ENCODE results near the gene LDLRAD2.

LDLRAD2 gene

GRCh38 chr1:21849909-21850576 is 38.0 kb downstream of the LDLRAD2 start:
- H3K36me3 ChIP-seq (replicated peaks; ENCODE audit: low read depth, low read length), result no peaks in the 10 kb centered on the region
- no peaks in the 10 kb centered on the region for H4K20me1 ChIP-seq (ENCODE audit: insufficient read depth, low read length)
- H3K9me3 ChIP-seq (ENCODE audit: insufficient read depth, low read length), result no peaks in the 10 kb centered on the region
- peaks cover 5% of the 10 kb centered on the region; the same call in 1 of the 2 replicates for H3K79me2 ChIP-seq (ENCODE audit: low read length)
- H3K9ac ChIP-seq (ENCODE audit: low read length), result no peak overlapping the region
- no peak overlapping the region for H3K4me2 ChIP-seq (ENCODE audit: low read length)
- peaks cover 15% of the 10 kb centered on the region for H3K4me1 ChIP-seq (ENCODE audit: low read length)
- TF ChIP-seq CTCF (IDR thresholded peaks at IDR 0.05; ENCODE audit: low read depth, low read length) (no peak), EZH2phosphoT487 (IDR thresholded peaks at IDR 0.05; ENCODE audit: low read depth) (no peak)
- H2AFZ ChIP-seq (ENCODE audit: low read depth, low read length), result no peak overlapping the region
- no peaks in the 10 kb centered on the region for H3K27me3 ChIP-seq (ENCODE audit: low read depth, low read length)
- no peak overlapping the region for H3K4me3 ChIP-seq (ENCODE audit: low read length)
- no peak overlapping the region for H3K27ac ChIP-seq (ENCODE audit: low read length)

GRCh38 chr1:21851430-21852250 is 39.6 kb downstream of the LDLRAD2 start:
- H3K4me3 ChIP-seq (ENCODE audit: low read length), result peak overlapping the region; percentile 83
- H3K4me2 ChIP-seq (ENCODE audit: low read length), result peak overlapping the region; percentile 94
- peak overlapping the region; percentile 66 for H3K9ac ChIP-seq (ENCODE audit: low read length)
- no peaks in the 10 kb centered on the region for H3K27me3 ChIP-seq (ENCODE audit: low read depth, low read length)
- H3K79me2 ChIP-seq (ENCODE audit: low read length), result peaks cover 5% of the 10 kb centered on the region; the same call in 1 of the 2 replicates
- H3K4me1 ChIP-seq (ENCODE audit: low read length), result peaks cover 15% of the 10 kb centered on the region
- TF ChIP-seq CTCF (IDR thresholded peaks at IDR 0.05; ENCODE audit: low read depth, low read length) (no peak), EZH2phosphoT487 (IDR thresholded peaks at IDR 0.05; ENCODE audit: low read depth) (no peak)
- peak overlapping the region; percentile 25; the same call in 1 of the 2 replicates for H2AFZ ChIP-seq (ENCODE audit: low read depth, low read length)
- no peaks in the 10 kb centered on the region for H4K20me1 ChIP-seq (ENCODE audit: insufficient read depth, low read length)
- H3K27ac ChIP-seq (ENCODE audit: low read length), result peak overlapping the region; percentile 58
- H3K9me3 ChIP-seq (ENCODE audit: insufficient read depth, low read length), result no peaks in the 10 kb centered on the region
- H3K36me3 ChIP-seq (replicated peaks; ENCODE audit: low read depth, low read length), result no peaks in the 10 kb centered on the region

DNA sequence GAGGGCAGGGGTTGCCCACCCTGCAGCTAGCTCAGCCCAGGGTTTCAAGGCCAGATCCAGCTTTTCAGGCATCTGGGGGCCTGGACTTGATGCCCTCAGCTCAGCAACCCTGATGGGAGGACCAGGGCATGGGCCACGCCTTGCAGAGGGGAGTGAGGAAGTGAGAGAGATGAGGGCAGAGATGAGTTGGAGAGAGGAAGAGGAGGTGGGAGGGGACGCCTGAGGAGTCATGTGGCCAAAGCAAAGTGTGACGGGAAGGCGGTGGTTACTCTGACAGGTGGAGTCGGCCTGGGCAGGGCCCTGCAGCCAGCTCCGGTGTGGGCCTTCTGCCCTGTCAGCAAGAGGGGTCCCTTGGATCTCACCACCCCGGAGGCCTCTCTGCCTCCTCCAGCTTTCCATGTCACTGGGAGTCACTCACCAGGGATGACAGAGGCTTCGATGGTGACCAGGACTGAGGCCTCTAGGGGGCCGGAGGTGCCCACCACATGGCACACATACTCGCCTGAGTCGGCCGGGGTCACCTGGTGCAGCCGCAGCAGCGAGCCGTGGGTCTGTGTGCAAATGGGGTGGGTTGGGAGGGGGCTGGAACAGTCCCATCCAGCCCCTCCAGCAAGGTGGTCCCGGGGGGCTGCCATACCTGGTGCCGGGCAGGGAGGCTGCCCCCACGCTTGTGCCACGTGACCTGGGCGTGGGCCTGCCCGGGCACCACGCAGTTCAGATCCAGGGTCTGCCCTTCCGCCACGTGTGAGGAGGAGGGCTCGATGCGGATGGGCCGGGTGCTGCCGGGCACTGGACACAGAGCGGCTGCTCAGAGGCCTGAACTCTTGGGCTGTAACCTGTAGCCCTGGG is 40.4 kb downstream of the LDLRAD2 start:
- no peak for TF ChIP-seq CTCF (IDR thresholded peaks at IDR 0.05; ENCODE audit: low read depth, low read length)
- no peak for TF ChIP-seq EZH2phosphoT487 (IDR thresholded peaks at IDR 0.05; ENCODE audit: low read depth)
- peak overlapping the region; percentile 74 for H3K9ac ChIP-seq (ENCODE audit: low read length)
- H3K4me1 ChIP-seq (ENCODE audit: low read length), result peaks cover 15% of the 10 kb centered on the region
- no peaks in the 10 kb centered on the region for H3K9me3 ChIP-seq (ENCODE audit: insufficient read depth, low read length)
- peak overlapping the region; percentile 25; the same call in 1 of the 2 replicates for H2AFZ ChIP-seq (ENCODE audit: low read depth, low read length)
- peaks cover 5% of the 10 kb centered on the region; the same call in 1 of the 2 replicates for H3K79me2 ChIP-seq (ENCODE audit: low read length)
- H4K20me1 ChIP-seq (ENCODE audit: insufficient read depth, low read length), result no peaks in the 10 kb centered on the region
- H3K36me3 ChIP-seq (replicated peaks; ENCODE audit: low read depth, low read length), result no peaks in the 10 kb centered on the region
- peak overlapping the region; percentile 94 for H3K4me2 ChIP-seq (ENCODE audit: low read length)
- H3K4me3 ChIP-seq (ENCODE audit: low read length), result peak overlapping the region; percentile 83
- H3K27me3 ChIP-seq (ENCODE audit: low read depth, low read length), result no peaks in the 10 kb centered on the region
- peak overlapping the region; percentile 58 for H3K27ac ChIP-seq (ENCODE audit: low read length)

All from OCI-LY3 (cell line).